Measurements from ENCODE around the gene FOXP3. TPM values are rescaled to one million over a fixed set of nuclear protein-coding genes. Genes with fewer than 3 reads are reported as not detected.

FOXP3 gene
- total RNA-seq, 1 donor from 2014 or later, result 0.76 TPM

DNA sequence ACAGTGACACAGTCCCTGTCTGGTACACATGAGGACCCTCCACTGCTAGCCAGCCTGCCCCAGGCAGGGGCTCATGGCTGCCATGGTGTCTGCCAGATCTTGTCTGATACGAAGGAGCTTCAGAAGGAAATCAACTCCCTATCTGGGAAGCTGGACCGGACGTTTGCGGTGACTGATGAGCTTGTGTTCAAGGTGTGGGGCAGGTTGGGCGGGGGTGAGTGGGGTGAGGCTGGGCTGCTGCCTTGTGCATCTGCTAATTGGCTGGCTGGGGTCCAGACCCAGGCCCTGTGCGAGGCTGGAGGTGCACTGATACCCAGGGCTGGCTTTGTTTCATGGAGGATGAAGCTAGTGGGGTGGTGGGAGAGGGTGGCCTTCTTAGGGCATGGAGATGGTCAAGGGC, 15.4 kb downstream of the FOXP3 start:
- no peak for ATAC-seq

DNA sequence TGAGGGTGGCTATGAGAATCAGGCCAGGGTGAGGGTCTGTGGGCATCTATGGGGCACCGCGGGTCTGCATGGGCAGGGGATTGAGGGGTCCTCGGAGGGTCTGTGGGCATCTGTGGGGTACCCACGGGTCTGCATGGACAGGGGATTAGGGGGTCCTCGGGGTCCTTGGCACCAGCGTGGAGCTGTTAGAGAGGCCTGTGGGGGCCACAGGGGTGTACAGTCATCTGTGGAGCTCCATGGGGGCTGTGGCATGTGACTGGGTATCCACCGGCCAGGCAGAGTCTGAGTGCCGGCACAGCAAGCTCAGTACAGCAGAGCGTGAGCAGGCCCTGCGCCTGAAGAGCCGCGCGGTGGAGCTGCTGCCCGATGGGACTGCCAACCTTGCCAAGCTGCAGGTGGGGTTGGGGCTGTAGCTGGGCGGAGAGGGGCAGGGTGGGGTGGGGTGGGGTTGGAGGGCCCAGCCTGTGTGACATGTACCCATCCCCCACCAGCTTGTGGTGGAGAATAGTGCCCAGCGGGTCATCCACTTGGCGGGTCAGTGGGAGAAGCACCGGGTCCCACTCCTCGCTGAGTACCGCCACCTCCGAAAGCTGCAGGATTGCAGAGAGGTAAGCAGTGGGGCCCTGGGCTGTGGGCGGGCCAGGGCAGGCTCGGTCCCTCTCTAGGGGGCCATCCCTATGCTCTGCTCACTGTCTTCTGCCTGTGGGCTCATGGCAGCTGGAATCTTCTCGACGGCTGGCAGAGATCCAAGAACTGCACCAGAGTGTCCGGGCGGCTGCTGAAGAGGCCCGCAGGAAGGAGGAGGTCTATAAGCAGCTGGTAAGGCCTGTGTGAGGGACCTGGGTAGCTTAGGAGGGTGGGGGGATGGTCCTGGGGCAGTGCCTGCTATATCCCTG, 16.3 kb downstream of the FOXP3 start:
- no peak for ATAC-seq

DNA sequence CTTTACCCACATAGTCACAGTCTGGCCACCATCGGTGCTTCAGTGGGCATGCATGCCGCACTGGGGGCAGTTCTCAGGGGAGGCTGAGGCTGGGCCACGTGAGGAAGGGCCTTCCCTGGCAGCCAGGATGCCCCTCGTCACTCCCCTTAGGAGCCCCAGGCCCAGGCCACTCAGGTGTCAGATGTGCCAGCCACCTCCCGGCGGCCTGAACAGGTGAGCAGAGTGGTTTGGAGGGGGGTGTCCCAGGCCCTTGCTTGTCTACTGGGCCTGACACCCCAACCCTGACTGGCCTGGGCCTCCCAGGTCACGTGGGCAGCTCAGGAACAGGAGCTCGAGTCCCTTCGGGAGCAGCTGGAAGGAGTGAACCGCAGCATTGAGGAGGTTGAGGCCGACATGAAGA, 17.2 kb downstream of the FOXP3 start:
- ATAC-seq, result no peak

DNA sequence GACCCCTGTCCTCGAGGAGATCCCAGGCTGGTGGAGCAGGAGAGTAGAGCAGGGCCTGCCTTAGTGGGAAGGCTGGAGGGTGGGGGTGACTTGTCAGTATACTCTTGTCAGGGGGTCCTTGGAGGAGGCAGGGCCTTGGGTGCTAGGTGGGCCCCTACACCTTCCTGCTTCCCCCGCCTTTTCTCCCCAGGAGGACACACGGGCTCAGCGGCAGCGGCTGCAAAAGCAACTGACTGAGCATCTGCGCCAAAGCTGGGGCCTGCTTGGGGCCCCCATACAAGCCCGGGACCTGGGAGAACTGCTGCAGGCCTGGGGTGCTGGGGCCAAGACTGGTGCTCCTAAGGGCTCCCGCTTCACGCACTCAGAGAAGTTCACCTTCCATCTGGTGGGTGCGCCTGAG, 18.0 kb downstream of the FOXP3 start:
- no peak for ATAC-seq

DNA sequence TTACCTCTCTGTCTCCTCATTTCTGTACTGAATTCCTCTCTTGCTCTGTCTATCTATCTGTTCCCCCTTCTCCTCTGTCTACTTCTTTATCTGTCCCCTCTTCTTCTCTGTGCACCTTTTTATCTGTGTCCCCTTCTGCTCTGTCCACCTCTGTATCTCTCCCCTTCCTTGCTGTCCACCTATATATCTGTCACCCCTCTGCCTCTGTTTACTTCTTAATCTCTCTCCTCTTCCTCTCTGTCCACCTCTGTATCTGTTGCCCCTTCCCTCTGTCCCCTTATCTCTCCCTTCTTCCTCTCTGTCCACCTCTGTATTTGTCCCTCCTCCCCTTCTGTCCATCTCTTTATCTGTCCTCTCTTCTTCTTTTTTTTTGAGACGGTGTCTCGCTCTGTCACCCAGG, 20.3 kb downstream of the FOXP3 start:
- ATAC-seq, result no peak

DNA sequence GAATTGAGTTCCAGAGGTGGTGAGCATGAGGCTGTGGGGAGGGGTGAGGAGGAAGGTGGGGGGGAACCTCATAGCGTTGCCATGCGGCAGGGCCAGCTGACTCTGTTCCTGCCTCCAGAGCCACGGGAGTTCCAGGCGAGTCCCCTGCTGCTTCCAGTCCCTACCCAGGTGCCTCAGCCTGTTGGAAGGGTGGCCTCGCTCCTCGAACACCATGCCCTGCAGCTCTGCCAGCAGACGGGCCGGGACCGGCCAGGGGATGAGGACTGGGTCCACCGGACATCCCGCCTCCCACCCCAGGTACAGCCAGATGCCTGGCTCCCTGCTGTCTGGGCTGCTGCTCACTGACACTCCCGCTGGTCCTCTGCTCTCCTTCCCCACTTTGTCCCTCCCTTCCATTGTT, 21.3 kb downstream of the FOXP3 start:
- no peak for ATAC-seq

DNA sequence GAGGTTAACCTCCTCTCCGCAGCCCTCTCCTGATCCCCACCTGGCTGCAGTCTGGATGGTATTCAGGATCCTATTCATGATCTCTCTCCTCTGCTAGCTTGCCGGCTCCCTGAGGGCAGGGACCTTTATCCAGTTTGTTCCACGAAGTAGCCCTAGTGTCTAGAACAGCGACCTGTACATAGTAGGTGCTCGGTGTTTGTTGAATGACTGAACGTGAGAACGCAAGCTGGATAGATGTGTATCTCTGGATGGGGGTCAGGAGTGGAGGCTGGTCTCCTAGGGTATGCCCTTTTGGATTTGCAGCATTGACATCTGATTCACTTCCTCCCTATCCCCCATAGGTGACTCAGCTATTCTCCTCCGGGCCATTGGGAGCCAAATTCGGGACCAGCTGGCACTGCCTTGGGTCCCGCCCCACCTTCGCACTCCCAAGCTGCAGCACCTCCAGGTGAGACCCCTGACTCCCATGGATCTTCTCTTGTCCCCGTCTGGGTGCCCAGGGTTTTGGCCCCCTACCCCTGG, 21.9 kb downstream of the FOXP3 start:
- ATAC-seq, result no peak

DNA sequence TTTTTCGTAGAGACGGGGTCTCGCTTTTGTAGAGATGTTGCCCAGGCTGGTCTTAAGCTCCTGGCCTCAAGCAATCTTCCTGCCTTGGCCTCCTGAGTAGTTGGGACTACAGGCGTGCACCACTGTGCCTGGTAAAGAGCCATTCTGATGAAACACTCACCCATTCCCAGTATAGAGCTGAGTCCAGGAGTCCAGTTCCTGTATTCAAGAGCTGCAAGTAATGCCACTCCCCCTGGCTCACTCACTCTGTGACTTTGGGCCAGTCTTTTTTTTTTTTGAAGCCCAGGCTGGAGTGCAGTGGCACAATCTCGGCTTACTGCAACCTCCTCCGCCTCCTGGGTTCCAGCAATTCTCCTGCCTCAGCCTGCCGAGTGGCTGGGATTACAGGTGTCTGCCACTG, 25.8 kb downstream of the FOXP3 start:
- no peak for ATAC-seq

DNA sequence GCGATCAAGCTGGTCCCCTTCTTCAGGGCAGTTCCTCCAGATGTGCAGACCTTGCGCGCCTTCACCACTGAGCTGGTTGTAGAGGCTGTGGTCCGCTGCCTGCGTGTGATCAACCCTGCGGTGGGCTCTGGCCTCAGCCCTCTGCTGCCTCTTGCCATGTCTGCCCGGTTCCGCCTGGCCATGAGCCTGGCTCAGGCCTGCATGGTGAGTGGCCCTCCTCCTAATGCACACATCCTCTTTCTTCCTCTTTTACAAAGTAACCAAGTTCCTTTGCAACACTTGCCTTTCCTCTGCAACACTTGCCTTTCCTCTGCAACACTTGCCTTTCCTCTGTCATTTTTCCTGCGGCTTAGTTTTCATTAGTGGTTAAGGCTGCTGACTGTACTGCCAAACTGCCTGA, 27.4 kb downstream of the FOXP3 start:
- no peak for ATAC-seq

DNA sequence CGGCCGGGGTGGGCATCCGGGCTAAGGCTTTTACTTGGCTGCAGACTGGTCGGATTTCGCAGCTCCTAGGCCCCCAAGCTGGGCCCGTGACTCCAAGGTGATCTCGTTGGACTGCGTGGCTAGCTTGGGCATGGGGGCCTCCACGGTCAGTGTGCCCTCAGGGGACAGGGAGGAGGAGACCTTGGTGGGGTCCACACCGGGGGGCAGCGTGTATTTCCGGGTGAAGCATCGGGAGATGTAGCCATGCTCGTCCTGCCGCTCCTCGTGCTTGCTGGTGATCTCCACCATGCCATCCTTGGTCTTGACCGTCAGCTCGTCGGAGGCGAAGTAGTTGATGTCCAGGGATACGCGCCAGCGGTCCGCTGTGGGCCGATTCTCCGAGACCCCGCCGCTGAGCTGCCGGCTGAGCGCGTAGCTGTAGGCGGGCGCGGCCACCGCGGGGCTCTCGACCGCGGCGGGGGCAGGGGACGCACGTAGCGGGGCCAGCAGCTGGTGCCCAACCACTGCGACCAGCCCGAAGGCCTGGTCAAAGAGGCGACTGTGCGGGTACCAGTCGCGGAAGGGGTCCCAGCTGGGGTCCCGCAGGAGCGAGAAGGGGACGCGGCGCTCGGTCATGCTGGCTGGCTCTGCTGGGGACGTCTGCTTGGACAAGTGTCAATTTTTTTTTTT, 30.5 kb downstream of the FOXP3 start:
- ATAC-seq, result no peak

DNA sequence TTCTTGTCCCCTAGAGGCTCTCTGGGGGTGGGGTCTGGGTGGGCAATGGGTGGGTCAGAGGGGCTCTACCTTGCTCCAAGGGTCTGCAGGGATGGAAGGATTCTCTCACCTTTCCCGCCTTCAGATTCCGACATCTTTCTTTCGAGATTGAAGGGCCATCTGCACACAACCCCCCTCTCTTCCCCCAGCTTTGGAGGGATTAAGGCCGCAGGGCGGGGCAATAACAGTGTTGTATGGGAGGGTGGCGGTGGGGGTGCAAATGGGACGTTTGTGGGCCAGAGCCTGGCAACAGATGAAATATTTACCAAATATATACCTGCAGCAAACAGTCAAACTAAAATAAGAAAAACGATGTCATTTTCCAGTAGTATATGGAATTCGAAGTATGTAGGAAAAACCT, 31.3 kb downstream of the FOXP3 start, which contains the start of gene CACNA1F:
CACNA1F (minus strand) TSS at position 165 of the 400 bp plus-strand sequence; CDS start at position 134, 31 bp downstream.
- ATAC-seq, result no peak

DNA sequence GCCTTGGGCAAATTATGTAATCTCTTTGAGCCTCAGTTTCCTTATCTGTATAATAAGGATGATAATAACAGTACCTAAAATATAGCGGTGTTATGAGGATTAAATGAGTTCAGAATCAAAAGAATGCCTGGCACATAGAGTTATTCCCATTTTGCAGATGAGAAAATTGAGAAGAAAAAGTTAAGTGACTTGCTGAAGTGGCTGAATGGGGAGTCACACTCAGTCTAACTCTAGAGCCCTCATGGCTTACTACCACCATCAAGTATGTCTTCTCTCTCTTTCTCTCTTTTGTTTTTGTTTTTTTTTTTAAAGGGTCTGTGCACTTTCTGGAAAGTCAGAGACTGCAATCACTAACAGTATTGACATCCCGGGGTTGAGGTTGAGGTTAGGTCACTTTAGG, 32.0 kb downstream of the FOXP3 start:
- ATAC-seq, result no peak

DNA sequence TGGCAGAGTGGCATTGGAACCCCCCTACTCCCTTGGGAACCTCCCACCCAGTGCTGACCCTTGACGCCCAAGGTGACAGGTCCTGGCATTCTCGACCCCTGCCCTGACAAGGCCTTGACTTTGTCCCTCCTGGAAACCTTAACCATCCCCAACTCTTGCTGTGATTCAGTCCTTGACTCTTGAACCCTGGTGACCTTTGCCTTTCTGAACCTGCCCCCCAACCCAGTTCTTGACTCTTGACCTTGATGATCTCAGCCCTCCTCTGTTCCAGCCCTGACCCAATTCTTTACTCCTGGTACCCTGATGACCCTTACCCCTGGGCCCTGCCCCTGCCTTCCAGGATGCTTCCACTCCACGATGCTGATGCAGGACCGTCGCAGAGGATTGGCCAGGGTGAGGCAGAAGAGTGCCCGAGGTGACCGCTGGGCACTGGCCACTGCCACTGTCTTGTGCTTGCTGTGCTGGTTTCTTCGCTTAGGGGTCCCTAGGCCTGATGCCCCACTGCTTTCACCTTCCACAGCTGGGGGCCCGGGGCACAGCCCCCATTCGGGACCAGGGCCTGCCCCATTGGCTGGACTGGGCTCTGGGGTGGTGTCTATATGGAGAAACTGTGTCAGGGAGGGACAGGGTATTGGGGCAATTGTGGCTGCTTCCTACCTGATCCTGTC, 33.0 kb downstream of the FOXP3 start:
- ATAC-seq, result no peak

DNA sequence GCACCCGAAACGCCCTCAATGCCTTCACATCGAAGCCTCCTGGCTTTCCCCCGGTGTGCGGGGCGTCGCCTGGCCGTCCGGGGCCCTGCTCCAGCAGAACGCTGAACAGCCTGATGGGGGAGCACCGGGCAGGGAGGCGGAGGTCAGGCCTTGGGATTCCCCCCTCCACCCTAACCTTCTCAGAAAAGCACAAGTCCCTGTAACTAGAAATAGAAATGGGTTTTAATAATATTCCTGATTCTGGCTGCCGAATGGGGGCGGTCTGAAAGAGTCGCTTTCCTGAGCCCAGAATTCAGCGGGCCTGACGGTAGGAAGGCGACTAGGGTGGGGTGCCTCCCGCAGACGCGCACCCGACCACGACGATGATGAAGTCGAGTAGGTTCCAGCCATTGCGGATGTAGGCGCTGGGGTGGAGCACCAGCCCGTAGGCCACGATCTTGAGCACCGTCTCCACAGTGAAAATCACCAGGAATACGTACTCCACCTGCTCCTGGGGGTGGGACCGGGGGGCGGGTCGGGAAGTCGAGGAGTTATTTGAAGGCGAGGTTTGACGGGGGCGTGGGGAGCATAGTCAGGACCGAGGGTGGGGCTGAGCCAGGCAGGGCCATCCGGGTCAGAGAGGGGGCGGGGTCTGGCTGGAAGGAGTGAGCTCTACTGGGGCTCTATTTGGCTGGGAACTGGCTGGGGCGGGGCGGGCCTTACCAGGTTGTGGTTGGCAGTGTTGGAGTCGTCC, 33.8 kb downstream of the FOXP3 start:
- peak; percentile 93 for ATAC-seq

DNA sequence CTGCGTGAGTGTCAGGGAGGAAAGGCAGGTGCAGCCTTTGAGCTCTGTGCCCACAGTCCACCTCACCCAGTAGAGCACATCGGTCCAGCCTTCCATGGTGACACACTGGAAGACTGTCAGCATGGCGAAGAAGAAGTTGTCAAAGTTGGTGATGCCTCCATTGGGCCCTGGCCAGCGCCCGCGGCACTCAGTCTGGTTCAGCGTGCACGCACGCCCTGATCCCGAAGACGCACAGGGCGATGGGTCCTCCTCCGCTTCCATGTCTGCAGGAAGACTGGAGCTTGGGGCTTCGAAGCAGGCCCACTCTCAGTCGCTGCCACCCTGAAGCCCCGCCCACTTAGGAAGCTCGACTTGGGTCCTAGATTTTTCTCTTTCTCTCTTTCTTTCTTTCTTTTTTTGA, 36.3 kb downstream of the FOXP3 start:
- no peak for ATAC-seq

DNA sequence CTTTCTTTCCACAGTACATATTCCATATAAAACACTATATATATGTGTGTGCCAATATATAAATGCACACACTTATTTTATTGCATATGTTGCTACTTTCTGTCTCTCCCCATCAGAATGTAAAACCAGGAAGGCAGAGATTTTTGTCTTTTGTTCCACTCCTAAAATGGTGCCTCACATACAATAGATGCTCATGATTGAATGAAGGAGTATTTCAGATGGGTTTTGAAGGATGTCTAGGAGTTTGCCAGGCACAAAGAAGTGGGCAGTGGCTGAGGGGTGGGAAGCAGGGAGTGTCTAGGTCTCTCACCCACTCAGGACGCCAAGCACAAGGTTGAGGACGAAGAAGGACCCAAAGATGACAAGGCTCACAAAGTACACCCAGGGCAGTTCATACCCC, 36.8 kb downstream of the FOXP3 start:
- ATAC-seq, result no peak

DNA sequence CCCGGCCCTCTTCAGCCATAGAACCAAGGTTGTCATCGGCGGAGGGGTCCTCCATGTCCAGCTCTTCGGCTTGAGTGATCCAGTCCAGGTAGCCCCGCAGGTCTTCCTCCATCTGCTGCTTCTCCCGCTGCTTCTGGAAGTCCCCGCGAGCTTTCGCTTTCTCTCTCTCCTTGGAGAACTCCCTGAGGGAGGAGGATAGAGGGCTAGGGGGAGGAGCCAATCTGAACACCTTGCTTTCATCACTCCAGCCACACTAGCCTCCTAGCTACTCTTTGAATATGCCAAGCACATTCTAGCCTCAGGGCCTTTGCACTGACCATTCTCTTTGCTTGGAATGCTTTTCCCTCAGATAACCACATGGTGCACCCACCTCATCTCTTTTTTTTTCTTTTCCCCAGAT, 37.6 kb downstream of the FOXP3 start:
- ATAC-seq, result no peak

DNA sequence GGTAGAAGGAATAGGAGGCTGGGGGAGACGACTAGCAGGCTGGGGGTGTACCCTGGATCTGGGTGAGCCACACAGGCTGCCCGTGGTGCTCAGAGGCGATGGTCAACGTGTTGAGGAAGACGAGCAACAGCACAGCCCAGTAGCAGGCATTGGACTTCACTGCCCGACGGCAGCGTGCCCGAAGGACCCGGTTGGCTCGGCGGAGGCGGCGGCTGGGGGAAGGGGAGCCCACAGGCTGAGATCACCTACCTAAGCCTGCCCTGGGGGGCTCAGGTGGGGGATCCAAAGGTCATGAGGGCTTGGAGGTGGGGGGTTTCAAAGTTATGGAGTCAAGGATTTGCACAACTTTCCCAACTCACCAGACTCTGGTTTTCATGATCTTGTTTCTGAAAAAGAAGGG, 38.7 kb downstream of the FOXP3 start:
- ATAC-seq, result no peak

DNA sequence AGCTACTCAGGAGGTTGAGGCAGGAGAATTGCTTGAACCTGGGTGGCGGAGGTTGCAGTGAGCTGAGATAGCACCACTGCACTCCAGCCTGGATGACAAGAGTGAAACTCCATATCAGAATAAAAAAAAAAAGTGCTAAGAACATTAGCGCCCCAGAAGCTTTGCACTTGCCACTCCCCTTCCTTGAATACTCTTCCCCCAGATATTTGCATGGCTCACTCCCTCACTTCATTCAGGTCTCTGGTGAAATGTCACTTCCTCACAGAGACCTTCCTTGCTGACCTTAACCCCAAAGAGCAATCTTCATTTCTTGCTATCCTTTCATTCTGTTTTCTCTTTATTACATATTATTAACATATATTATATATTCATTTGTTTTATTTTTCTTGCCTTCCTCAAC, 42.6 kb downstream of the FOXP3 start:
- ATAC-seq, result no peak

DNA sequence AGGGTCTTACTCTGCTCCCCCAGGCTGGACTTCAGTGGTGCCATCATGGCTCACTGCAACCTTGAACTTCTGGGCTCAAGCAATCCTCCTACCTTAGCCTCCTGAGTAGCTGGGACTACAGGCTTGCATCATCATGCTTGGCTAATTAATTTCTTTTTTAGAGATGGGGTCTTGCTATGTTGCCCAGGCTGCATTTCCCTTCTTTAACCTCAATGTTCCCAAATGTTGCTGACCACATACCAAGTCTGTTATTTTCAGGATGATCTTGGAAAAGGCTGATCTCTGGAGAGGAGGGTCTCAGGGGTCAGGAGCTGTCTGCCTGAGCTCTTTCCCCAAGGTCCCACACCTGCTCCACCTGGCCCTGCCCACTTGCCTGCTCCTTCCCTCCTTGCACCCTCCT, 44.4 kb downstream of the FOXP3 start:
- no peak for ATAC-seq

DNA sequence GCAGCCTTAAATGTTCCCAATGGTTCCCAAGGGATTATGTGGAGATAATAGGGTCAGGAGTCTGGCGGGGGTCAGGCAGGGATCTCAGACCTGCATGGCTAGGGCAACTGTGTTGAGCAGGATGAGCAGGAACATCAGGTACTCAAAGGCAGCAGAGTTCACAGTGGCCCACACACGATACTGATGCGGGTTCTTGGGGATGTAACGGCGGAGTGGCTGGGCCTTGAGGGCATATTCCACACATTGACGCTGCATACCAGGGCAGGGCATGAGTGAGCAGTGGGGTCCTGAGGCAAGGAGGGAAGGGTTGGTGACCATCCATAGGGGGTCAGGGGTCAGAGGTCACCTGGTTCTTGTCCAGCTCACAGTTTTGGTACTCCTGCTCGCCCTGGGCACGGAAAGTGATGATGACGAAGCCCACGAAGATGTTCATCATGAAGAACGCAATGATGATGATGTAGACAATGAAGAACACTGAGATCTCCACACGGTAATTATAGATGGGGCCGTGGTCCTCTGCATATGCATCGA, 49.4 kb downstream of the FOXP3 start:
- ATAC-seq, result no peak

DNA sequence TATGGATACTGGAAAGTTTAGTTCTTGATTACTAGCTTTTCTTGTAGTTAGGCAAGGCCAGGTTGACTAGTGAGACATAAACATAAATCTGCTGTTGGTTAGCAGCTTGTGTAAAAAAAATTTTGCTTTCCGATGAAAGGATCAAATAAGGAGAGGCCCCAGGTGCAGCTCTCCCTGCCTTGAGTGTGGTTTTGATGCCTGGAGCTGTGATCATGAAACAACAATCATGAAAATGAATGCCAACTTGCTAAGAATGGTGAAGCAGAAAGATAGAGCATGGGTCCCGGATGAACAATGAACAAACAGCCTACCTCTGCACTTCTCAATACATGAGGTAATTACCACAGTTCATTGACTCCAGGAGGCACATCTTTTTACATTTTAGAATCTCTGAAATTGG, 50.1 kb downstream of the FOXP3 start:
- ATAC-seq, result no peak
